ENCODE data around the gene EIF1. TPM values are rescaled to one million over a fixed set of nuclear protein-coding genes. Genes with fewer than 3 reads are reported as not detected.

EIF1 gene
- total RNA-seq, 1 experiment from 2014 or later, result 775 TPM

DNA sequence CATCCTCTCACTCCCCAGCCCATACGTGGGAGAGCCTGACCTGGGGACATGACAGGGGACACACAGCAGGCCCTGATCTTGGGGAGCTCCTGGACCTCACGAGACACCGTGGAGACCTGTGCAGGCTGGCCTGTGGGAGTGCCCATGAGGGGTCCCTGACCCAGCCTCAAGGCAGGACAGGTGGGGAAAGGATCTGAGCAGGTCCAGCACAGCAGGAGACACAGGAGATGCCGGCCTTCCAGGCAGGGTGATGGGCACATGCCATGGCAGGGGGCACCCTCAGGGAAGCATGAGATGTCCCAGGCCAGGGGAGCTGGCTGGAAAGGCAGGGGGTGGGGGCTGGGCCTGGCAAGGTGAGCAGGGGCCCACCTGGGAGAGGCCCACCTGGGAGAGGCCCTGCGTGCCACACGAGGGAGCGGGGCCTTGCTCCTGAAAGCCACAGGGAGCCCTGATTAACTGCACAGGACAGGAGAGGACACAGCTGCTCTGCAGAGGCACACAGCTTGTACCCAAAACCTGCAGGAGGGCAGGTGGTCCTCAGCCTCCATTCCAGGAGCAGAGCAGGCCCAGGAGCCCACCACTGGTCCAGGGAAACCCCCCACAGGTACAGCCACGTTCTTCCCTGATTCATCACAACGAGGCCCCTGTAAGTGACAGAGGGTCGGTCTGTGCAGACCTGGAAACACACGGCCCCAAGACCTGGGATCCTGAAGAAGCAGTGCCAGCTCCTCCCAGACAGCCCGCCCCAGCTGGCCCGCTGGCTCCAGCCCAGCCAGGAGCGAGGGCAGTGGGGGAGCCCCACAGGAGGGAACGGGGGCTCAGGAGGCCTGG lies 37.7 kb upstream of the EIF1 start:
- CTCF ChIA-PET, result interaction anchor here (1.0 to 3.7 kb wide), 3 partner anchors 12 to 102 kb away, joined by 3 to 39 read pairs (median 12); no protein-coding TSS in a partner anchor
- intact Hi-C loops (cut with micrococcal nuclease; ENCODE audit: unreplicated experiment), result loop anchor here (5.0 kb wide), 2 partner anchors 799 to 1134 kb away; no protein-coding TSS in a partner anchor

DNA sequence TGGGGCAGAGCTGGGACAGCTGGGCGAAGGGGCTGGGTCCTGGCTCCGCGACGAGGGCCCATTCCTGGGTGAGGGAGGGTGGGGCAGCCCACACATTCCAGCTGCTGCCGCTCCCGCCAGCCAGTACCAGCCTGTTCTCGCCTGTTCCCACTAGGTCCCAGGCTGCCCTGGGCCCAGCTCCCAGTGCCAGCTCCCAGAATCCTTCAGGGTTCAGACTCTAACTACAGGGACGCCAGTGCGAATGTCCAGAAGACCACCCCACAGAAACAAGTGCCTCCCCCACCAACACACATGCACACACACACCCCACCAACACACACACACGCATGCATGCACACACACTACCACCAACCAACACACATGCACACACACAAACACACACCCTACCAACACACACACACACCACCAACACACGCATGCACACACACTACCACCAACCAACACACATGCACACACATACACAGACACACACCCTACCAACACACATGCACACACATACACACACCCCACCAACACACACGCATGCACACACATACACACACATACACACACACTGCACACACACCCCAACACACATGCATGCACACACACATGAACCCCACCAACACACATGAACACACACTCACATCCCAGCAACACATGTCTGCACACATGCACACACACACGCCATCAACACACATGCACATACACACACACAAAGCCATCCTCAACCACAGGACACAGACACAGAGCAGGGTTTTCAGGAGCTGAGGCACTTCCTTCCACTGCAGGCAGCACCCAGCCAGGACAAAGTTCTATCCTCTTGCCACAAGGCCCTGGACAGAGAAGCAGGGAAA lies 36.8 kb upstream of the EIF1 start:
- BruUV-seq (replicated peaks), result no TSS peak
- peak; percentile 41 to 84 for DNase-seq
- ChIA-PET CTCF (interaction anchor here (1.0 to 3.7 kb wide), 3 partner anchors 11 to 103 kb away, joined by 3 to 39 read pairs (median 12); no protein-coding TSS in a partner anchor), POLR2A (ENCODE audit: unreplicated experiment) (interaction anchor here (0.5 to 1.0 kb wide), 4 partner anchors 43 to 593 kb away, joined by 3 to 16 read pairs (median 6); no protein-coding TSS in a partner anchor)
- peak overlapping the region; percentile 98 for H3K27ac ChIP-seq
- TF ChIP-seq, protein P1, sequence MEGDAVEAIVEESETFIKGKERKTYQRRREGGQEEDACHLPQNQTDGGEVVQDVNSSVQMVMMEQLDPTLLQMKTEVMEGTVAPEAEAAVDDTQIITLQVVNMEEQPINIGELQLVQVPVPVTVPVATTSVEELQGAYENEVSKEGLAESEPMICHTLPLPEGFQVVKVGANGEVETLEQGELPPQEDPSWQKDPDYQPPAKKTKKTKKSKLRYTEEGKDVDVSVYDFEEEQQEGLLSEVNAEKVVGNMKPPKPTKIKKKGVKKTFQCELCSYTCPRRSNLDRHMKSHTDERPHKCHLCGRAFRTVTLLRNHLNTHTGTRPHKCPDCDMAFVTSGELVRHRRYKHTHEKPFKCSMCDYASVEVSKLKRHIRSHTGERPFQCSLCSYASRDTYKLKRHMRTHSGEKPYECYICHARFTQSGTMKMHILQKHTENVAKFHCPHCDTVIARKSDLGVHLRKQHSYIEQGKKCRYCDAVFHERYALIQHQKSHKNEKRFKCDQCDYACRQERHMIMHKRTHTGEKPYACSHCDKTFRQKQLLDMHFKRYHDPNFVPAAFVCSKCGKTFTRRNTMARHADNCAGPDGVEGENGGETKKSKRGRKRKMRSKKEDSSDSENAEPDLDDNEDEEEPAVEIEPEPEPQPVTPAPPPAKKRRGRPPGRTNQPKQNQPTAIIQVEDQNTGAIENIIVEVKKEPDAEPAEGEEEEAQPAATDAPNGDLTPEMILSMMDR (conservative IDR thresholded peaks at IDR 0.05), result no peak
- TF ChIP-seq EZH2 (IDR thresholded peaks at IDR 0.05; ENCODE audit: low read depth), result no peak
- no peaks in the 10 kb centered on the region for H4K20me1 ChIP-seq (ENCODE audit: insufficient read depth)
- no peak overlapping the region for H2AFZ ChIP-seq
- peaks cover 14% of the 10 kb centered on the region; the same call in 1 of the 2 replicates for H3K79me2 ChIP-seq (ENCODE audit: low read depth)
- H3K36me3 ChIP-seq (ENCODE audit: low read depth), result no peaks in the 10 kb centered on the region
- H3F3A ChIP-seq (ENCODE audit: insufficient read depth, low read depth), result peaks cover 47% of the 10 kb centered on the region
- H3K9me3 ChIP-seq (ENCODE audit: insufficient read depth, low read depth), result no peaks in the 10 kb centered on the region
- no peaks in the 10 kb centered on the region for H3K27me3 ChIP-seq (ENCODE audit: insufficient read depth, low read depth)
- H3K4me2 ChIP-seq, result peak overlapping the region; percentile 66
- H3K4me3 ChIP-seq, result no peak overlapping the region; the same call in 1 of the 2 replicates
- H3K4me1 ChIP-seq (replicated peaks; ENCODE audit: insufficient read depth), result peaks cover 73% of the 10 kb centered on the region
- H3K9me2 ChIP-seq (ENCODE audit: insufficient read depth), result no peaks in the 10 kb centered on the region
- intact Hi-C loops (cut with micrococcal nuclease; ENCODE audit: unreplicated experiment), result loop anchor here (5.0 kb wide), 2 partner anchors 800 to 1135 kb away; no protein-coding TSS in a partner anchor

More for the DNA sequence above, 37.7 kb upstream of the EIF1 start:
- no peak overlapping the region for H2AFZ ChIP-seq
- peaks cover 39% of the 10 kb centered on the region for H3F3A ChIP-seq (ENCODE audit: insufficient read depth, low read depth)
- H3K27me3 ChIP-seq (ENCODE audit: insufficient read depth, low read depth), result no peaks in the 10 kb centered on the region
- peaks cover 14% of the 10 kb centered on the region; the same call in 1 of the 2 replicates for H3K79me2 ChIP-seq (ENCODE audit: low read depth)
- H3K9me2 ChIP-seq (ENCODE audit: insufficient read depth), result no peaks in the 10 kb centered on the region
- no TSS peak for BruUV-seq (replicated peaks)
- H3K4me1 ChIP-seq (replicated peaks; ENCODE audit: insufficient read depth), result peaks cover 70% of the 10 kb centered on the region
- DNase-seq, result no peak
- no peak overlapping the region for H3K4me3 ChIP-seq
- H3K4me2 ChIP-seq, result no peak overlapping the region; the same call in 1 of the 2 replicates
- H4K20me1 ChIP-seq (ENCODE audit: insufficient read depth), result no peaks in the 10 kb centered on the region
- peak overlapping the region; percentile 98 for H3K27ac ChIP-seq
- H3K36me3 ChIP-seq (ENCODE audit: low read depth), result no peaks in the 10 kb centered on the region
- POLR2A ChIA-PET (ENCODE audit: unreplicated experiment), result interaction anchor here (0.5 to 0.7 kb wide), 2 partner anchors 102 to 1711 kb away, joined by 3 to 4 read pairs; no protein-coding TSS in a partner anchor
- no peak for TF ChIP-seq EZH2 (IDR thresholded peaks at IDR 0.05; ENCODE audit: low read depth)
- TF ChIP-seq, protein P1 (conservative IDR thresholded peaks at IDR 0.05), result no peak
- no peaks in the 10 kb centered on the region for H3K9me3 ChIP-seq (ENCODE audit: insufficient read depth, low read depth)
